ENCODE measurements around the gene SP3. TPM values are rescaled to one million over a fixed set of nuclear protein-coding genes. Genes with fewer than 3 reads are reported as not detected.
A peak's percentile ranks its signal among the peaks of the same experiment; 100 is the strongest.

SP3 gene
- total RNA-seq, 1 experiment from 2014 or later = 80.2 TPM

DNA sequence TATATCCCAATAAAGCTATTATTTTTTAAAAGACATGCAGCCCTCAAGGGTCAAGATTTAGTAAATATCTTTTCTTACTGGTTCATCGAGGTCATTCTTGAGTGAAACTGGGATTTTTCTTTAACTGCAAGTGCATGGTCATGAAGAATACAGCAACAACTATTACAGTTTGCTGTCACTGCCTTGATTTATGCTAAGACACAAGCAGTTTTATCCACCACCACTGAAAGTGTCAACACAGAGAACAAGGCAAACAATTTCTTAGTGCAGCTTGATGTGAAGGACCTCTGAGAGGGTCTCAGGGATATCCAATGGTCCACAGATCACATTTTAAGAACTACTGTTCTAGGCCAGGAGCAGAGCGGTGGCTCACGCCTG lies 12.1 kb downstream of the SP3 start:
- POLR2A ChIA-PET = no interaction called here

DNA sequence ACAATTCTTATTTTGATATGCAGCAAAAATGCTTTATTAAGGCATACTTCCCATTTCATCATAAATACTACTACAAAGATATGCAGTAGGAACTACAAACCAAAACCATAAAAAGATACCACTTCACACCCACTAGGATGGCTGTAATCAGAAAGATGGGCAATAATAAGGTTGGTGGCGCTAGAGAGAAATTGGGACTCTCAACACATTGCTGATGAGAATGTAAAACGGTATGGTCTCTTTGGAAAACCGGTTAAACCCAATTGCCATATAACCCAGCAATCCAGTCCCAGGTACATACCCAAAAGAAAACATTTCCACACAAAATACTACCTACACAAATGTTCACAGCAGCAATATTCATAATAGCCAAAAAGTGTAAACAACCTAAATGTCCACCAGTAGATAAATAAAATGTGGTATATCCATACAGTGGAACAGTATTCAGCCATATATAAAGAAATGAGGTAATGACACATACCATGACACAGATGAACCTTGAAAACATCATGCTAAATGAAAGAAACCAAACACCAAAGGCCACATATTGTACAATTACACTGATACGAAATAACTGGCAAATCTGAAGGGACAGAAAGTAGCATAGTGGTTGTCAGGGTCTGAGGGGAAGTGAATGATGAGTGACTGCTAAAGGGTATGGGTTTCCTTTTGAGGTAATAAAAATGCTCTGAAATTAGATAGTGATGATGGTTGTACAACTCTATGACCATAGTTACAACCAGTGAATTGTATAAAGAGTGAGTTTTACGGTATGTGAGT lies 12.7 kb downstream of the SP3 start:
- H3K9me3 ChIP-seq (ENCODE audit: control insufficient read depth, insufficient read depth, low read depth, low read length) = no peaks in the 10 kb centered on the region
- ChIA-PET POLR2A (no interaction called here), CTCF (no interaction called here)
- no peak overlapping the region for H3K27ac ChIP-seq (ENCODE audit: low read length)
- DNase-seq (ENCODE audit: low read depth, low spot score) (no peak), ATAC-seq (no peak)
- BruUV-seq (replicated peaks) = no TSS peak
- H3K36me3 ChIP-seq (ENCODE audit: control insufficient read depth, insufficient read depth, low read length) = peaks cover 22% of the 10 kb centered on the region
- in situ Hi-C loops (cut with HindIII; ENCODE audit: low pct_unique_long_range_greater_than_20kb, low sequenced_read_pairs) = no loop called here
- peaks cover 15% of the 10 kb centered on the region for H3K4me1 ChIP-seq (ENCODE audit: control insufficient read depth, insufficient read depth, low read length)
- intact Hi-C loops (cut with micrococcal nuclease; ENCODE audit: unreplicated experiment) = no loop called here
- TF ChIP-seq, protein P1, sequence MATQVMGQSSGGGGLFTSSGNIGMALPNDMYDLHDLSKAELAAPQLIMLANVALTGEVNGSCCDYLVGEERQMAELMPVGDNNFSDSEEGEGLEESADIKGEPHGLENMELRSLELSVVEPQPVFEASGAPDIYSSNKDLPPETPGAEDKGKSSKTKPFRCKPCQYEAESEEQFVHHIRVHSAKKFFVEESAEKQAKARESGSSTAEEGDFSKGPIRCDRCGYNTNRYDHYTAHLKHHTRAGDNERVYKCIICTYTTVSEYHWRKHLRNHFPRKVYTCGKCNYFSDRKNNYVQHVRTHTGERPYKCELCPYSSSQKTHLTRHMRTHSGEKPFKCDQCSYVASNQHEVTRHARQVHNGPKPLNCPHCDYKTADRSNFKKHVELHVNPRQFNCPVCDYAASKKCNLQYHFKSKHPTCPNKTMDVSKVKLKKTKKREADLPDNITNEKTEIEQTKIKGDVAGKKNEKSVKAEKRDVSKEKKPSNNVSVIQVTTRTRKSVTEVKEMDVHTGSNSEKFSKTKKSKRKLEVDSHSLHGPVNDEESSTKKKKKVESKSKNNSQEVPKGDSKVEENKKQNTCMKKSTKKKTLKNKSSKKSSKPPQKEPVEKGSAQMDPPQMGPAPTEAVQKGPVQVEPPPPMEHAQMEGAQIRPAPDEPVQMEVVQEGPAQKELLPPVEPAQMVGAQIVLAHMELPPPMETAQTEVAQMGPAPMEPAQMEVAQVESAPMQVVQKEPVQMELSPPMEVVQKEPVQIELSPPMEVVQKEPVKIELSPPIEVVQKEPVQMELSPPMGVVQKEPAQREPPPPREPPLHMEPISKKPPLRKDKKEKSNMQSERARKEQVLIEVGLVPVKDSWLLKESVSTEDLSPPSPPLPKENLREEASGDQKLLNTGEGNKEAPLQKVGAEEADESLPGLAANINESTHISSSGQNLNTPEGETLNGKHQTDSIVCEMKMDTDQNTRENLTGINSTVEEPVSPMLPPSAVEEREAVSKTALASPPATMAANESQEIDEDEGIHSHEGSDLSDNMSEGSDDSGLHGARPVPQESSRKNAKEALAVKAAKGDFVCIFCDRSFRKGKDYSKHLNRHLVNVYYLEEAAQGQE (IDR thresholded peaks at IDR 0.05; ENCODE audit: insufficient read depth in 1 of 2, low read depth in 2 of 2, low read length in 1 of 2) = no peak
- TF ChIP-seq, protein P2, sequence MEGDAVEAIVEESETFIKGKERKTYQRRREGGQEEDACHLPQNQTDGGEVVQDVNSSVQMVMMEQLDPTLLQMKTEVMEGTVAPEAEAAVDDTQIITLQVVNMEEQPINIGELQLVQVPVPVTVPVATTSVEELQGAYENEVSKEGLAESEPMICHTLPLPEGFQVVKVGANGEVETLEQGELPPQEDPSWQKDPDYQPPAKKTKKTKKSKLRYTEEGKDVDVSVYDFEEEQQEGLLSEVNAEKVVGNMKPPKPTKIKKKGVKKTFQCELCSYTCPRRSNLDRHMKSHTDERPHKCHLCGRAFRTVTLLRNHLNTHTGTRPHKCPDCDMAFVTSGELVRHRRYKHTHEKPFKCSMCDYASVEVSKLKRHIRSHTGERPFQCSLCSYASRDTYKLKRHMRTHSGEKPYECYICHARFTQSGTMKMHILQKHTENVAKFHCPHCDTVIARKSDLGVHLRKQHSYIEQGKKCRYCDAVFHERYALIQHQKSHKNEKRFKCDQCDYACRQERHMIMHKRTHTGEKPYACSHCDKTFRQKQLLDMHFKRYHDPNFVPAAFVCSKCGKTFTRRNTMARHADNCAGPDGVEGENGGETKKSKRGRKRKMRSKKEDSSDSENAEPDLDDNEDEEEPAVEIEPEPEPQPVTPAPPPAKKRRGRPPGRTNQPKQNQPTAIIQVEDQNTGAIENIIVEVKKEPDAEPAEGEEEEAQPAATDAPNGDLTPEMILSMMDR (IDR thresholded peaks at IDR 0.05) = peak; percentile 2; the same call in 1 of the 2 replicates
- no peak overlapping the region for H3K4me3 ChIP-seq (ENCODE audit: low read depth in 2 of 2, low read length in 2 of 2)
- no peaks in the 10 kb centered on the region for H3K27me3 ChIP-seq (ENCODE audit: control insufficient read depth, insufficient read depth, low read length)

More for the DNA sequence above, 12.1 kb downstream of the SP3 start:
- DNase-seq (ENCODE audit: low read depth, low spot score) (no peak), ATAC-seq (no peak)
- Histone ChIP-seq H3K4me1 (ENCODE audit: control insufficient read depth, insufficient read depth, low read length) (peaks cover 19% of the 10 kb centered on the region), H3K36me3 (ENCODE audit: control insufficient read depth, insufficient read depth, low read length) (peaks cover 22% of the 10 kb centered on the region), H3K4me3 (ENCODE audit: low read depth in 2 of 2, low read length in 2 of 2) (no peak overlapping the region), H3K9me3 (ENCODE audit: control insufficient read depth, insufficient read depth, low read depth, low read length) (no peaks in the 10 kb centered on the region), H3K27ac (ENCODE audit: low read length) (no peak overlapping the region), H3K27me3 (ENCODE audit: control insufficient read depth, insufficient read depth, low read length) (no peaks in the 10 kb centered on the region)
- TF ChIP-seq TCF7L2 (IDR thresholded peaks at IDR 0.05; ENCODE audit: low read depth, low read length) (no peak), SIN3A (IDR thresholded peaks at IDR 0.05; ENCODE audit: borderline replicate concordance, insufficient read depth, low read depth, low read length) (no peak), POLR2AphosphoS5 (IDR thresholded peaks at IDR 0.05; ENCODE audit: low read depth, low read length) (no peak)
- TF ChIP-seq, protein P2 (IDR thresholded peaks at IDR 0.05) = no peak
- TF ChIP-seq, protein P1 (IDR thresholded peaks at IDR 0.05; ENCODE audit: insufficient read depth in 1 of 2, low read depth in 2 of 2, low read length in 1 of 2) = no peak
- CTCF ChIA-PET = no interaction called here
- BruUV-seq (replicated peaks) = no TSS peak
- in situ Hi-C loops (cut with HindIII; ENCODE audit: low pct_unique_long_range_greater_than_20kb, low sequenced_read_pairs) (no loop called here), intact Hi-C loops (cut with micrococcal nuclease; ENCODE audit: unreplicated experiment) (no loop called here)

Data from Panc1 (cell line).